Vagina (tissue), 2 donors: ENCODE data around the gene H3-3A.

Source experiments
- CTCF ChIP-seq, 3 experiments: fragments of 450-650 bp in 2 of 3; fragments of 200-600 bp in 1 of 3; sonication (generic) in 1 of 3; IDR thresholded peaks; one replicate each; pipeline ENCODE4 v1.5.1; 2017 to 2019; ENCODE audit warnings: antibody characterized with exemption in 3 of 3, mild to moderate bottlenecking in 2 of 3, moderate library complexity in 2 of 3
- POLR2AphosphoS5 ChIP-seq, 2 donors: sonication (generic); formaldehyde crosslinking; IDR thresholded peaks; one replicate each; pipeline ENCODE4 v1.9.0; 2017; ENCODE audit warnings: antibody characterized with exemption in 2 of 2, mild to moderate bottlenecking in 2 of 2, low read depth in 1 of 2; ENCODE audit not compliant: insufficient read depth in 1 of 2

GRCh38 chr1:226044514-226045101 lies 17.9 kb upstream of the H3-3A start:
- TF ChIP-seq POLR2AphosphoS5 (IDR thresholded peaks at IDR 0.05; ENCODE audit: insufficient read depth in 1 of 2, low read depth in 1 of 2): no peak
- TF ChIP-seq CTCF (IDR thresholded peaks at IDR 0.05): no peak
